Fibroblast of mammary gland (primary cell): ENCODE data around the gene INPP4B.

Experiments
- DNase-seq: peaks from one replicate; pipeline ENCODE4 v3.0.0-alpha.2; 2010; ENCODE audit warnings: low read depth
- H3K4me3 ChIP-seq: 2 replicates; pipeline ENCODE4 v1.5.1; 2011; ENCODE audit warnings: low read depth, mild to moderate bottlenecking, low read length, moderate library complexity; ENCODE audit not compliant: control insufficient read depth
- TF ChIP-seq, protein P1 (sequence below): conservative IDR thresholded peaks from 2 replicates; pipeline ENCODE4 v1.5.1; 2011; ENCODE audit warnings: low read depth, low read length, inconsistent platforms; ENCODE audit not compliant: control insufficient read depth, insufficient read depth

The INPP4B gene

GRCh38 chr4:142475663-142476062, 370.4 kb downstream of the INPP4B start:
- H3K4me3 ChIP-seq: no peak overlapping the region
- DNase-seq: no peak
- TF ChIP-seq, protein P1, sequence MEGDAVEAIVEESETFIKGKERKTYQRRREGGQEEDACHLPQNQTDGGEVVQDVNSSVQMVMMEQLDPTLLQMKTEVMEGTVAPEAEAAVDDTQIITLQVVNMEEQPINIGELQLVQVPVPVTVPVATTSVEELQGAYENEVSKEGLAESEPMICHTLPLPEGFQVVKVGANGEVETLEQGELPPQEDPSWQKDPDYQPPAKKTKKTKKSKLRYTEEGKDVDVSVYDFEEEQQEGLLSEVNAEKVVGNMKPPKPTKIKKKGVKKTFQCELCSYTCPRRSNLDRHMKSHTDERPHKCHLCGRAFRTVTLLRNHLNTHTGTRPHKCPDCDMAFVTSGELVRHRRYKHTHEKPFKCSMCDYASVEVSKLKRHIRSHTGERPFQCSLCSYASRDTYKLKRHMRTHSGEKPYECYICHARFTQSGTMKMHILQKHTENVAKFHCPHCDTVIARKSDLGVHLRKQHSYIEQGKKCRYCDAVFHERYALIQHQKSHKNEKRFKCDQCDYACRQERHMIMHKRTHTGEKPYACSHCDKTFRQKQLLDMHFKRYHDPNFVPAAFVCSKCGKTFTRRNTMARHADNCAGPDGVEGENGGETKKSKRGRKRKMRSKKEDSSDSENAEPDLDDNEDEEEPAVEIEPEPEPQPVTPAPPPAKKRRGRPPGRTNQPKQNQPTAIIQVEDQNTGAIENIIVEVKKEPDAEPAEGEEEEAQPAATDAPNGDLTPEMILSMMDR: no peak

DNA sequence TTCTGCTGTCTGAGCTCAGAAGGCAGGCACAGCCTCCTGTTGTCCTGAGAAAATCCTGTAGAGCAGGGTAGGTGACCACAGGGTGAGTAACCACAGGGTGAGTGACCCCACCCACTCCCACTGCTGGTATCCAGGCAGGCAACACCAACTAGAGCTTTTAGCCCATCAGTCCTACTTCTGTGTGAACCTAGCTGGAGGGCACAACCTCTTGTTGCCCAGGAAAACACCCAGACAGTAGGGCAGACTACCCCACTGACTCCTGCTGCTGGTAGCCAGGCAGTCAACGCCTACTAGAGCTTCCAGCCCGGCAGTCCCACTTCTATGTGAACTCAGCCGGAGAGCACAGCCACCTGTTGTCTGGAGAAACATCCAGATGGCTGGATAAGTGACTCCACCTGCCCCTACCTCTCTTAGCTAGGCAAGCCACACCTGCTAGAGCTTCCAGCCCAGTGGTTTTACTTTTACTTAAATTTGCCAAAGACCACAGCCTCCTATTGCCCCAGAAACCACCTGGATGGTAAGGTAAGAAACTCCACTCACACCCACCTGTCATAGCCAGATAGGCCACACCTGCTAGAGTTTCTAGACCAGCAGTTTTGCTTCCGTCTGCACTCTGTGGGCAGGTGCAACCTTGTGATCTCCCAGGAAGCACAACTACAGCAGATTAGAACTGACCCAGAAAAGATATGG, 371.6 kb downstream of the INPP4B start:
- TF ChIP-seq, protein P1: no peak
- H3K4me3 ChIP-seq: no peak overlapping the region
- DNase-seq: no peak

GRCh38 chr4:142473960-142474338, 372.2 kb downstream of the INPP4B start:
- DNase-seq: no peak
- H3K4me3 ChIP-seq: no peak overlapping the region
- TF ChIP-seq, protein P1: no peak

GRCh38 chr4:142473218-142473959, 372.7 kb downstream of the INPP4B start:
- TF ChIP-seq, protein P1: no peak
- DNase-seq: peak; percentile 26
- H3K4me3 ChIP-seq: no peak overlapping the region

DNA sequence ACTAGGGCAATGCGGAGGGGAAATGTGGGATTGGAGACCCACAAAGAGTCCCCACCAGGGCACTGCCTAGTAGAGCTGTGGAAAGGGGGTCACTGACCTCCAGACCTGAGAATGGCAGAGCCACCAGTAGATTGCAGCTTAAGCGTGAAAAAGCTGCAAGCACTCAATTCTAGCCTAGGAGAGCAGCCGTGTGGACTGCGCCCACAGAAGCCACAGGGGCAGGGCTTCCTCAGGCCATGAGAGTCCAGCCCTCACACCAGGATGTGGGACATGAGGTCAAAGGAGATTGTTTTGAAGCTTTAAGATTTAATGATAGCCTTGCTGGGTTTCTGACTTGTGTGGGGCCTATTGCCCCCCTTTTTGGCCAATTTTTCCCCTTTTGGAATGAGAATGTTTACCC, 379.0 kb downstream of the INPP4B start:
- no peak for DNase-seq
- no peak overlapping the region for H3K4me3 ChIP-seq
- TF ChIP-seq, protein P1: no peak

DNA sequence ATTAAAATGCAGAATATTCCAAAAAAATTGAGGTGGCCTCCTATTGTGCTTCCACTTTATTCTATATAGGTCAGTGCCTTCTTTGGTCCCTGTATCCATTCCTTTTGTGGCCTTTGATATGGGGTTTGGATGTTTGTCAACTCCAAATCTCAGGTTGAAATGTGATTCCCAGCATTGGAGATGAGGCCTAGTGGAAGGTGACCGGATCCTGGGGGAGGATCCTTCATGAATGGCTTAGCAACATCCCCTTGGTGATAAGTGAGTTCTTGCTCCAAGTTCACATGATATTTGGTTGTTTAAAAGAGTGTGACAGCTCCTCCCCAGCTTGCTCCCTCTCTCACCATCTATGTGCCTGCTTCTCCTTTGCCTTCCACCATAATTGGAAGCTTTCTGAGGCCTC, 380.6 kb downstream of the INPP4B start:
- no peak overlapping the region for H3K4me3 ChIP-seq
- TF ChIP-seq, protein P1: no peak
- DNase-seq: no peak
